Activated CD8-positive, alpha-beta memory T cell treated with anti-CD3 and anti-CD28 coated beads for 48 hours (primary cell): Measurements from ENCODE around the gene RGS12.

Source experiments
- DNase-seq, 3 experiments: peaks; one replicate each; pipeline ENCODE4 v3.0.0-alpha.2; 2020; ENCODE audit warnings: low read depth in 2 of 3, low spot score in 2 of 3

RGS12 gene

GRCh38 chr4:3310301-3311094 lies 17.7 kb downstream of the RGS12 start:
- no peak for DNase-seq

GRCh38 chr4:3311095-3311372 lies 18.2 kb downstream of the RGS12 start:
- DNase-seq, result no peak

GRCh38 chr4:3311489-3312171 lies 18.8 kb downstream of the RGS12 start:
- DNase-seq, result no peak

GRCh38 chr4:3312362-3312761 lies 19.5 kb downstream of the RGS12 start:
- DNase-seq, result no peak

- DNase-seq, result no peak
Observed at GRCh38 chr4:3313139-3313538, 20.3 kb downstream of the RGS12 start.

- DNase-seq, result no peak
Observed at GRCh38 chr4:3313556-3314228, 20.9 kb downstream of the RGS12 start.

GRCh38 chr4:3314706-3315260 lies 22.0 kb downstream of the RGS12 start:
- no peak for DNase-seq

- DNase-seq, result no peak
Observed at GRCh38 chr4:3315566-3315965, 22.7 kb downstream of the RGS12 start.

- no peak for DNase-seq
Observed at GRCh38 chr4:3316146-3316545, 23.3 kb downstream of the RGS12 start.

GRCh38 chr4:3317011-3317655 lies 24.3 kb downstream of the RGS12 start:
- DNase-seq, result no peak

- no peak for DNase-seq
Observed at GRCh38 chr4:3317656-3318211, 24.9 kb downstream of the RGS12 start.

- DNase-seq, result no peak
Observed at GRCh38 chr4:3318561-3319021, 25.8 kb downstream of the RGS12 start.

- no peak for DNase-seq
Observed at GRCh38 chr4:3320361-3321023, 27.7 kb downstream of the RGS12 start.

- DNase-seq, result no peak
Observed at GRCh38 chr4:3321295-3321889, 28.6 kb downstream of the RGS12 start.

GRCh38 chr4:3322059-3322550 lies 29.3 kb downstream of the RGS12 start:
- no peak for DNase-seq

GRCh38 chr4:3323071-3323481 lies 30.3 kb downstream of the RGS12 start:
- DNase-seq, result no peak

- DNase-seq, result no peak
Observed at GRCh38 chr4:3324093-3324815, 31.4 kb downstream of the RGS12 start.

GRCh38 chr4:3328814-3329663 lies 36.2 kb downstream of the RGS12 start:
- DNase-seq, result no peak
